HG02885 (cell line): ENCODE measurements around the gene IFIH1.
A peak's percentile ranks its signal among the peaks of the same experiment; 100 is the strongest.

Source experiments
- ATAC-seq: cut with Tn5 transposase; IDR thresholded peaks from one replicate; pipeline ENCODE4 v1.9.1; 2021; ENCODE audit warnings: mild to moderate bottlenecking; ENCODE audit not compliant: unreplicated experiment, poor library complexity

IFIH1 gene

DNA sequence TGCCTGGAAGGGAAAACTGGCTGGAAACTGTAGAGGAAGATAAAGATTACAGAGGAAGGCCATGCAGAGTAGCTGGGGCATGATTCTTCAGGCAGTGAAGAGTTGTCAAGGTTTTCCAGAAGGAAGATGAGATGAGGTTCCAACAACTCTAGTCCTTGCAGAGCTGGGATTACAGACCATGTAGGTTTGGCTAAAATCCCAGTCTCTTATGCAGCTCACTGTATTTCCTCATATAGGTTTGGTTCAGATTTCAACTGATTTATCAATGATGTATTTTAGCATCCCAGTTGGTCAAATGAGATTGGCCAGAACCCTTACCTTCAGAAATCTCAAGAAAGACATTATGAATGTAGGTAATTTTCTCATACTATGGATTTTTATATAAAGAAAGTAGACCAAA is 91.6 kb downstream of the IFIH1 start:
- no peak for ATAC-seq

DNA sequence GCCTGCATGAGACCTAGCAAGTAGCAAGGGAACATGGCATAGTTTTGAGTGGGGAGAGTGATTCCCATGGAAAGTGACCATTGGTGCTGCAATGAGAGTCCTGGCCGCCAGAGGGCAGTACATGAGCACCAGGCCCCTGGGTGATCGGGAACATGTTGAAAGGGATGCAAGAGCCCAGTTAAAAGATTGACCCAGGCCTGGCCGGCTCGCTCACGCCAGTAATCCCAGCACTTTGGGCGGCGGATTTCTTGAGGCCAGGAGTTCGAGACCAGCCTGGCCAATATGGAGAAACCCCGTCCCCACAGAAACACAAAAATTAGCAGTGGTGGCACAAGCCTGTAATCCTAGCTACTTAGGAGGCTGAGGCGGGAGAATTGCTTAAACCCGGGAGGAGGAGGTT is 97.4 kb downstream of the IFIH1 start:
- ATAC-seq = peak; percentile 97

DNA sequence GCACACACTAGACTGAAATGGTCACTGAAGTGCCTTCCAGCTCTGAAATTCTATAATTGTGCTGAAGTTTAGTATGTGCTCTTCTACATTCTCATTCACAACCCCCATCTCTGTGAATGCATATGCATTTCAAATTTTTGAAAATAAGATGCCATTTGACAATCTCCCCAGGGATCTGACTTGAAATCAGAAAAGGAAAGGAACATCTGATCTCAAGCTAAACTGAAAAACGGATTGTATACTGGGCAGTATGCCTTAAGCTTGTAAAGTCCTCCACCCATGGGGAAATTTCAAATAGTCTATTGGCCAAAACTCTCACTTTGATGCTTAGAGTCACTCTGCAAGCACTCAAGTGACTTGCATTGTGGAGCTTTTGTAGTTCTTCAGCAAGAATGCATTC is 98.1 kb downstream of the IFIH1 start:
- ATAC-seq = no peak

DNA sequence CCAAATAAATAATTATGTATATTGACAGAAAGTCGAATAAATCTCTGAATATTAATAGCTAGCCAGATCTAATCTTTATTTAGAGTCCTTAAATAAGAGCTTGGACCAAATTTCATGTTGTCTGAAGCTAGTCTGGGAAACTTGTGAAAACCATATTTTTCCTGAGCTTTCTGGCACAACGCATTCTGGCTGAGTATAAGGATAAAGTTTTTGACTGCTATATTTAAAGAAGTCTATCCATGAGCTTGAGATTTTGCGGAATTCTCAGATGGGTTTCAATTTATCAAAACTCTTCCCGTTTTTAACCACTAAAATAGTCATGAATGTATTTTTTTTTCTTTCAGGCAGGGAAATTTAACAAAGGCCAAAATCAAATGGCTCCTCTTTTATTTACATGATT is 99.1 kb downstream of the IFIH1 start:
- ATAC-seq = no peak

DNA sequence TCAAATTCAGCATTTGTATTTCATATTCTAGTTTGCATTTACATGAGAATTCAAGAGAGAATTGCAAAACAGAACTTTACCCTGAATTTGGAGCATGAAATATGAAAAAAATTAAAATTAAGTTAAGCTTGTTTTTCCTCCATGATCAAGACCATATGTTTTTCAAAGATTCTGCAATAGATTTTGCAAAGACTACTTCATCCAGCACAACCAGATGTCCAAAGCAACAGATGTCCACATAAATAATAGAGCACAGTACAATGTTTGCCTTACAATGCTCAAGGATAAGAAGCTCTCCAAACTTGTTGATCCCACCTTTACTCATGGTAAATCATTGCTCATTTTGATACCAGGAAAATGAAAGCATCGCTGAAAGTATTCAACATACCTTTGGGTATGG is 100.9 kb downstream of the IFIH1 start:
- no peak for ATAC-seq
